K562 (cell line): ENCODE data around the gene PCCA. TPM values are rescaled to one million over a fixed set of nuclear protein-coding genes. Genes with fewer than 3 reads are reported as not detected.

Experiments used
- ATAC-seq: fragments of 200-7000 bp; cut with Tn5 transposase; 3 replicates; pipeline ENCODE4 v1.9.1; 2020; ENCODE audit warnings: moderate library complexity
- BruUV-seq: library from RNA; stranded (reverse); fragments of 400-500 nt; replicated peaks from 2 replicates; lab custom pipeline; 2021; lab: Mats Ljungman, UMichigan
- CTCF ChIA-PET: fragments of 300-600 bp; formaldehyde crosslinking; extraction: SDS; loops from one replicate; lab custom pipeline; 2021; ENCODE audit warnings: low intra/inter-chr PET ratio; lab: Yijun Ruan, JAX
- POLR2A ChIA-PET: fragments of 300-600, 350-650 bp; sonication (Branson Sonifier 250); formaldehyde crosslinking; extraction: SDS; loops from one replicate; lab custom pipeline; 2021; ENCODE audit warnings: antibody characterized with exemption, inconsistent platforms; lab: Yijun Ruan, JAX
- DNase-seq, 4 experiments: peaks; one replicate each; pipeline versions ENCODE4 v3.0.0 to v3.0.0-alpha.2; 2011 to 2018; ENCODE audit warnings: low spot score in 3 of 4, mixed read lengths in 3 of 4; ENCODE audit errors: extremely low read depth in 1 of 4
- FAIRE-seq: peaks from 2 replicates; lab custom pipeline; 2011; peaks lifted over from hg19 to GRCh38; lab: Jason Lieb, UNC
- H2AFZ ChIP-seq: 2 replicates; pipeline ENCODE4 v1.6.0; 2011; ENCODE audit warnings: low read depth, low read length, control low read depth, inconsistent platforms
- H3K27ac ChIP-seq: fragments of 200-600 bp; 3 replicates; pipeline ENCODE4 v1.8.0; 2011; ENCODE audit warnings: low read depth, mild to moderate bottlenecking, control low read depth, inconsistent platforms, low read length, moderate library complexity, mixed read lengths; ENCODE audit errors: extremely low read depth
- H3K27me3 ChIP-seq, 2 experiments: fragments of 300-600 bp in 1 of 2; 2 replicates in 1 of 2; 3 replicates in 1 of 2; pipeline versions ENCODE4 v1.6.0 to v1.8.0; 2011; ENCODE audit warnings: inconsistent platforms in 2 of 2, low read length in 2 of 2, mild to moderate bottlenecking in 1 of 2, mixed read lengths in 1 of 2, moderate library complexity in 1 of 2; ENCODE audit not compliant: control insufficient read depth in 2 of 2, insufficient read depth in 2 of 2
- H3K36me3 ChIP-seq: fragments of 300-600 bp; 3 replicates; pipeline ENCODE4 v1.8.0; 2011; ENCODE audit warnings: mild to moderate bottlenecking, low read length, inconsistent platforms; ENCODE audit not compliant: control insufficient read depth, insufficient read depth
- H3K4me1 ChIP-seq, 2 experiments: fragments of 200-600 bp in 1 of 2; replicated peaks in 1 of 2; 2 replicates in 1 of 2; 3 replicates in 1 of 2; pipeline versions ENCODE4 v1.5.1 to v1.8.0; 2011; ENCODE audit warnings: inconsistent platforms in 2 of 2, low read length in 2 of 2, mild to moderate bottlenecking in 1 of 2, mixed read lengths in 1 of 2, moderate library complexity in 1 of 2; ENCODE audit not compliant: control insufficient read depth in 2 of 2, insufficient read depth in 2 of 2
- H3K4me2 ChIP-seq: 2 replicates; pipeline ENCODE4 v1.6.1; 2011; ENCODE audit warnings: low read length, control low read depth, inconsistent platforms, mixed read lengths; ENCODE audit not compliant: insufficient read depth
- H3K4me3 ChIP-seq: fragments of 200-600 bp; sonication (generic), shearing (Covaris generic); 2 replicates; pipeline ENCODE4 v1.5.1; 2016; ENCODE audit warnings: control low read depth, inconsistent platforms
- H3K79me2 ChIP-seq: fragments of 200-600 bp; 3 replicates; pipeline ENCODE4 v1.8.0; 2011; ENCODE audit warnings: low read length, inconsistent platforms; ENCODE audit not compliant: control insufficient read depth, insufficient read depth
- H3K9ac ChIP-seq, 2 experiments: 2 replicates each; pipeline versions ENCODE4 v1.6.0 to v1.6.1; 2011; ENCODE audit warnings: low read depth in 2 of 2, low read length in 2 of 2, control low read depth in 1 of 2, inconsistent platforms in 1 of 2, mild to moderate bottlenecking in 1 of 2, mixed read lengths in 1 of 2; ENCODE audit not compliant: insufficient read depth in 1 of 2
- H3K9me1 ChIP-seq: one replicate; pipeline ENCODE4 v1.6.0; 2011; ENCODE audit warnings: inconsistent platforms, mild to moderate bottlenecking, low read length, moderate library complexity; ENCODE audit not compliant: control insufficient read depth, insufficient read depth
- H3K9me3 ChIP-seq: replicated peaks from 2 replicates; pipeline ENCODE4 v1.5.1; 2011; ENCODE audit warnings: low read depth, low read length, inconsistent platforms; ENCODE audit not compliant: control insufficient read depth, insufficient read depth
- H4K20me1 ChIP-seq: replicated peaks from 2 replicates; pipeline ENCODE4 v1.6.1; 2011; ENCODE audit warnings: low read length, inconsistent platforms, mixed read lengths; ENCODE audit not compliant: control insufficient read depth, insufficient read depth
- ASH1L ChIP-seq: fragments of 450-650 bp; IDR thresholded peaks from 2 replicates; pipeline ENCODE4 v1.6.1; 2018; ENCODE audit warnings: borderline replicate concordance, mild to moderate bottlenecking, low read depth; ENCODE audit not compliant: partially characterized antibody
- CBFA2T2 ChIP-seq: fragments of 450-650 bp; conservative IDR thresholded peaks from 2 replicates; pipeline ENCODE4 v1.6.1; 2017; ENCODE audit warnings: mild to moderate bottlenecking
- CBX3 ChIP-seq, 2 experiments: IDR thresholded peaks; 1 replicate in 1 of 2; 2 replicates in 1 of 2; pipeline ENCODE4 v1.6.1; 2012; ENCODE audit warnings: inconsistent platforms in 2 of 2, low read length in 2 of 2, borderline replicate concordance in 1 of 2, control low read depth in 1 of 2
- EZH2 ChIP-seq: IDR thresholded peaks from 2 replicates; pipeline ENCODE4 v1.6.1; 2012; ENCODE audit warnings: low read depth, mild to moderate bottlenecking, inconsistent platforms, low read length, borderline replicate concordance
- FUS ChIP-seq: fragments of 200-400 bp; formaldehyde crosslinking; optimal IDR thresholded peaks from 2 replicates; pipeline ENCODE3; 2017; ENCODE audit warnings: low read depth, low read length
- NR2F6 ChIP-seq: fragments of 450-650 bp; formaldehyde crosslinking; IDR thresholded peaks from 2 replicates; pipeline ENCODE4 v1.4.0; 2020; ENCODE audit warnings: mild to moderate bottlenecking
- SMARCB1 ChIP-seq: IDR thresholded peaks from 2 replicates; pipeline ENCODE4 v1.6.1; 2011; ENCODE audit warnings: improper control_type of control experiment, low read depth; ENCODE audit not compliant: insufficient read length
- U2AF2 ChIP-seq: fragments of 200-400 bp; formaldehyde crosslinking; optimal IDR thresholded peaks from 2 replicates; pipeline ENCODE3; 2017; ENCODE audit warnings: low read depth, mild to moderate bottlenecking, low read length
- ZNF197 ChIP-seq: fragments of 200-800 bp; sonication (Bioruptor generic); IDR thresholded peaks from 2 replicates; pipeline ENCODE4 v1.6.1; 2016; ENCODE audit warnings: low read depth, missing genetic modification characterization, missing compliant biosample characterization
- ZNF584 ChIP-seq: fragments of 200-800 bp; sonication (Bioruptor generic); IDR thresholded peaks from 2 replicates; pipeline ENCODE4 v1.6.1; 2016; ENCODE audit warnings: low read depth, mild to moderate bottlenecking, missing genetic modification characterization, missing compliant biosample characterization
- WGBS: fragments of 100-300 bp; shearing (Covaris generic); methylation state at CpG from one replicate; pipeline ENCODE4 v1.1.6; 2016; ENCODE audit warnings: low coverage, mixed read lengths; ENCODE audit not compliant: insufficient coverage; ENCODE audit errors: missing lambda C conversion rate; 5-methylcytosine and 5-hydroxymethylcytosine counted together
- in situ Hi-C: fragments of 300-500 bp; cut with MboI; formaldehyde crosslinking; loops from 4 replicates; pipeline ENCODE4 v1.15.0; 2018; ENCODE audit warnings: inconsistent platforms, mixed read lengths
- intact Hi-C: fragments of 100-400 bp; cut with micrococcal nuclease; formaldehyde crosslinking; loops from 2 replicates; pipeline ENCODE4 v1.14.2; 2022
- polyA plus RNA-seq, 8 experiments: library from polyadenylated mRNA; depleted of rRNA in 4 of 8; stranded (reverse) in 5 of 8; unstranded in 3 of 8; fragments of >200 nt; fragmentation: Nextera tagmentation in 2 of 8; fragmentation: Illumina TruSeq in 1 of 8; extraction: Ambion mirVana in 2 of 8; extraction: Trizol in 1 of 8; gene quantifications; 2 replicates each; pipeline versions ENCODE4 v1.2.1 to v1.2.3, GENCODE V29; 2011 to 2014; ENCODE audit warnings: inconsistent platforms in 1 of 8, missing spikeins in 1 of 8
- total RNA-seq, 7 experiments: library from RNA; depleted of rRNA in 6 of 7; stranded (reverse); fragments of >200 nt in 6 of 7; fragmentation: Illumina TruSeq in 2 of 7; extraction: Trizol in 2 of 7; gene quantifications; 2 replicates each; pipeline versions ENCODE4 v1.2.1 to v1.2.3, GENCODE V29; 2011 to 2021; ENCODE audit warnings: low replicate concordance in 1 of 7
- TF ChIP-seq, protein P1 (sequence below): IDR thresholded peaks from 2 replicates; pipeline ENCODE4 v1.6.1; 2016; ENCODE audit warnings: missing genetic modification characterization, missing compliant biosample characterization
- TF ChIP-seq, protein P2 (sequence below): fragments of 450-650 bp; IDR thresholded peaks from 2 replicates; pipeline ENCODE4 v1.6.1; 2018; ENCODE audit warnings: mild to moderate bottlenecking, low read depth; ENCODE audit not compliant: partially characterized antibody
- TF ChIP-seq, protein P3 (sequence below): sonication (generic); formaldehyde crosslinking; IDR thresholded peaks from 2 replicates; pipeline ENCODE4 v1.8.0; 2022; ENCODE audit warnings: mild to moderate bottlenecking, missing genetic modification reagents
- TF ChIP-seq, protein P4 (sequence below): sonication (generic); formaldehyde crosslinking; IDR thresholded peaks from 2 replicates; pipeline ENCODE4 v1.8.1; 2022; ENCODE audit warnings: missing genetic modification reagents
- TF ChIP-seq, protein P5 (sequence below): fragments of 450-650 bp; formaldehyde crosslinking; IDR thresholded peaks from 2 replicates; pipeline ENCODE4 v1.4.0; 2022; ENCODE audit warnings: missing genetic modification characterization

Gene PCCA
- total and polyA plus RNA-seq, 9 of the 15 experiments (the other 6 are each of a cell fraction or from before 2014, with no cell fraction given) = 5.2 to 14.1 (median 9.7) TPM

DNA sequence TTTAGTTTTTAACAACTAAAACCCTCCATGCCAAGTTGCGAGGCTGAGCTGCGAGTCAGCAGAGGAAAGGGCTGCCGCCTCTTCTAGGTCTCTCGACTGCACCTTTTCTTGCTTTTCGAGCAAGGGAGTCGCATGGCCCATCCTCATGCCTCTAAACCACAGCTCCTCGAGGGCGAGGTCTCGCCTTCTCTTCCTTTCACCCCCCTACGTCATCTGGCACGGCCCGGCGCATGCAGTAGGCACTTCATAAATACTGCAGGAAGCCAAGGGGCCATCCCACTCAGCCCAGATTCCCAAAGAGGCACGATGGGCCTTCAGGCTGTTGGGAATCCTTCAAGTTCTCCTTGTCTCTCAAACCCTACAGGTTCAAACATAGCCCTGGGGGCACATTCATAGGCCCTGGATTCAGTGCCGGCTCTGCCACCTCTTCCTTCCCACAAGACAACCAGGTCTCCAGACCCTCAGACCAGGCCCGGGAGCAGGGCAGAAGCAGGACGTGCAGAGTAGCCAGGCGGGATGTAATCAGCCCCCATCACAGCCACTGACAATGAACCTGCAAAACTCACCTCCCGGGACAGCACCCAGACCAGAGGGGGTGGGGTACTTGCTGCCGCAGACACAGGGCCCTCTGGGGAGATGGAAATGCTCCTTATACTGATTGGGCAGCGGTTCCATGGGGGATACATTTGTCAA, 458.0 kb downstream of the PCCA start:
- Histone ChIP-seq H4K20me1 (0 out of 2 replicates have a peak, but pooled peaks cover 3% of the 10 kb centered on the region), H3K27ac (no peak overlapping the region), H3K4me1 (peaks cover 0 to 3% of the 10 kb centered on the region in 2 experiments; a peak in 1 of 5 replicates), H3K79me2 (no peaks in the 10 kb centered on the region), H3K36me3 (no peaks in the 10 kb centered on the region), H3K27me3 (peaks cover 0 to 11% of the 10 kb centered on the region in 2 experiments; a peak in 1 of 5 replicates), H3K9me3 (no peaks in the 10 kb centered on the region), H2AFZ (no peak overlapping the region), H3K9ac (no peak overlapping the region), H3K9me1 (no peaks in the 10 kb centered on the region), H3K4me2 (no peak overlapping the region), H3K4me3 (no peak overlapping the region)
- DNase-seq (no peak), ATAC-seq (no peak), FAIRE-seq (no peak)
- ChIA-PET CTCF (no interaction called here), POLR2A (no interaction called here)
- intact Hi-C loops = no loop called here
- 56% methylated on average over 5 of the region's 21 CpGs for WGBS
- BruUV-seq = no TSS peak
- in situ Hi-C loops = loop anchor here (25.0 kb wide), 1 partner anchor 885 kb away; no protein-coding TSS in a partner anchor
- TF ChIP-seq U2AF2 (no peak), SMARCB1 (no peak), NR2F6 (CRISPR knock-in tag) (no peak), ZNF584 (no peak), ASH1L (no peak), CBX3 (IDR thresholded peaks at IDR 0.05; ENCODE audit: borderline replicate concordance in 1 of 2, low read length in 2 of 2) (no peak), ZNF197 (no peak), EZH2 (no peak), FUS (no peak), CBFA2T2 (no peak)
- TF ChIP-seq, protein P1, sequence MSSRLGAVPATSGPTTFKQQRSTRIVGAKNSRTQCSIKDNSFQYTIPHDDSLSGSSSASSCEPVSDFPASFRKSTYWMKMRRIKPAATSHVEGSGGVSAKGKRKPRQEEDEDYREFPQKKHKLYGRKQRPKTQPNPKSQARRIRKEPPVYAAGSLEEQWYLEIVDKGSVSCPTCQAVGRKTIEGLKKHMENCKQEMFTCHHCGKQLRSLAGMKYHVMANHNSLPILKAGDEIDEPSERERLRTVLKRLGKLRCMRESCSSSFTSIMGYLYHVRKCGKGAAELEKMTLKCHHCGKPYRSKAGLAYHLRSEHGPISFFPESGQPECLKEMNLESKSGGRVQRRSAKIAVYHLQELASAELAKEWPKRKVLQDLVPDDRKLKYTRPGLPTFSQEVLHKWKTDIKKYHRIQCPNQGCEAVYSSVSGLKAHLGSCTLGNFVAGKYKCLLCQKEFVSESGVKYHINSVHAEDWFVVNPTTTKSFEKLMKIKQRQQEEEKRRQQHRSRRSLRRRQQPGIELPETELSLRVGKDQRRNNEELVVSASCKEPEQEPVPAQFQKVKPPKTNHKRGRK = no peak
- TF ChIP-seq, protein P2, sequence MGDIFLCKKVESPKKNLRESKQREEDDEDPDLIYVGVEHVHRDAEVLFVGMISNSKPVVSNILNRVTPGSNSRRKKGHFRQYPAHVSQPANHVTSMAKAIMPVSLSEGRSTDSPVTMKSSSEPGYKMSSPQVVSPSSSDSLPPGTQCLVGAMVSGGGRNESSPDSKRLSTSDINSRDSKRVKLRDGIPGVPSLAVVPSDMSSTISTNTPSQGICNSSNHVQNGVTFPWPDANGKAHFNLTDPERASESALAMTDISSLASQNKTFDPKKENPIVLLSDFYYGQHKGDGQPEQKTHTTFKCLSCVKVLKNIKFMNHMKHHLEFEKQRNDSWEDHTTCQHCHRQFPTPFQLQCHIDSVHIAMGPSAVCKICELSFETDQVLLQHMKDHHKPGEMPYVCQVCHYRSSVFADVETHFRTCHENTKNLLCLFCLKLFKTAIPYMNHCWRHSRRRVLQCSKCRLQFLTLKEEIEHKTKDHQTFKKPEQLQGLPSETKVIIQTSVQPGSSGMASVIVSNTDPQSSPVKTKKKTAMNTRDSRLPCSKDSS = no peak
- TF ChIP-seq, protein P3, sequence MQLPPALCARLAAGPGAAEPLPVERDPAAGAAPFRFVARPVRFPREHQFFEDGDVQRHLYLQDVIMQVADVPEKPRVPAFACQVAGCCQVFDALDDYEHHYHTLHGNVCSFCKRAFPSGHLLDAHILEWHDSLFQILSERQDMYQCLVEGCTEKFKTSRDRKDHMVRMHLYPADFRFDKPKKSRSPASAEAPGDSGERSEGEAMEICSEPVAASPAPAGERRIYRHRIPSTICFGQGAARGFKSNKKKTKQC (CRISPR knock-in tag) = no peak
- TF ChIP-seq, protein P4, sequence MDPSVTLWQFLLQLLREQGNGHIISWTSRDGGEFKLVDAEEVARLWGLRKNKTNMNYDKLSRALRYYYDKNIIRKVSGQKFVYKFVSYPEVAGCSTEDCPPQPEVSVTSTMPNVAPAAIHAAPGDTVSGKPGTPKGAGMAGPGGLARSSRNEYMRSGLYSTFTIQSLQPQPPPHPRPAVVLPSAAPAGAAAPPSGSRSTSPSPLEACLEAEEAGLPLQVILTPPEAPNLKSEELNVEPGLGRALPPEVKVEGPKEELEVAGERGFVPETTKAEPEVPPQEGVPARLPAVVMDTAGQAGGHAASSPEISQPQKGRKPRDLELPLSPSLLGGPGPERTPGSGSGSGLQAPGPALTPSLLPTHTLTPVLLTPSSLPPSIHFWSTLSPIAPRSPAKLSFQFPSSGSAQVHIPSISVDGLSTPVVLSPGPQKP (CRISPR knock-in tag) = no peak
- TF ChIP-seq, protein P5, sequence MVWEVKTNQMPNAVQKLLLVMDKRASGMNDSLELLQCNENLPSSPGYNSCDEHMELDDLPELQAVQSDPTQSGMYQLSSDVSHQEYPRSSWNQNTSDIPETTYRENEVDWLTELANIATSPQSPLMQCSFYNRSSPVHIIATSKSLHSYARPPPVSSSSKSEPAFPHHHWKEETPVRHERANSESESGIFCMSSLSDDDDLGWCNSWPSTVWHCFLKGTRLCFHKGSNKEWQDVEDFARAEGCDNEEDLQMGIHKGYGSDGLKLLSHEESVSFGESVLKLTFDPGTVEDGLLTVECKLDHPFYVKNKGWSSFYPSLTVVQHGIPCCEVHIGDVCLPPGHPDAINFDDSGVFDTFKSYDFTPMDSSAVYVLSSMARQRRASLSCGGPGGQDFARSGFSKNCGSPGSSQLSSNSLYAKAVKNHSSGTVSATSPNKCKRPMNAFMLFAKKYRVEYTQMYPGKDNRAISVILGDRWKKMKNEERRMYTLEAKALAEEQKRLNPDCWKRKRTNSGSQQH (CRISPR knock-in tag) = no peak
